GM10847 (cell line): ENCODE data around the gene OR6V1.

Experiments used
- POLR2A ChIP-seq: IDR thresholded peaks from 2 replicates; pipeline ENCODE4 v1.6.1; 2011; ENCODE audit not compliant: insufficient read length; ENCODE audit errors: extremely low read depth

The OR6V1 gene

GRCh38 chr7:143027032-143027431 lies 25.1 kb upstream of the OR6V1 start, which contains the start of gene OR9A2:
Gene OR9A2, minus strand, starts transcription at chr7:143027132. Its CDS starts 0 bp downstream, at chr7:143027132.
- TF ChIP-seq POLR2A, result no peak

GRCh38 chr7:143027683-143028082 lies 24.5 kb upstream of the OR6V1 start:
- TF ChIP-seq POLR2A, result no peak

- no peak for TF ChIP-seq POLR2A
Measured at GRCh38 chr7:143038635-143039034, 13.5 kb upstream of the OR6V1 start.

- TF ChIP-seq POLR2A, result no peak
Measured at GRCh38 chr7:143040209-143040715, 11.9 kb upstream of the OR6V1 start.

- no peak for TF ChIP-seq POLR2A
Measured at GRCh38 chr7:143041346-143041745, 10.8 kb upstream of the OR6V1 start.

GRCh38 chr7:143042159-143042789 lies 9.9 kb upstream of the OR6V1 start:
- TF ChIP-seq POLR2A, result no peak

- TF ChIP-seq POLR2A, result no peak
Measured at GRCh38 chr7:143042790-143043271, 9.3 kb upstream of the OR6V1 start.

GRCh38 chr7:143043391-143043790 lies 8.8 kb upstream of the OR6V1 start:
- no peak for TF ChIP-seq POLR2A

- TF ChIP-seq POLR2A, result no peak
Measured at GRCh38 chr7:143046426-143046851, 5.7 kb upstream of the OR6V1 start.

- no peak for TF ChIP-seq POLR2A
Measured at GRCh38 chr7:143047326-143047725, 4.8 kb upstream of the OR6V1 start.

GRCh38 chr7:143048827-143049226 lies 3.3 kb upstream of the OR6V1 start:
- TF ChIP-seq POLR2A, result no peak

- no peak for TF ChIP-seq POLR2A
Measured at GRCh38 chr7:143049362-143049761, 2.8 kb upstream of the OR6V1 start.

- TF ChIP-seq POLR2A, result no peak
Measured at GRCh38 chr7:143050931-143051330, 1.2 kb upstream of the OR6V1 start.

GRCh38 chr7:143054621-143055020 lies 2.5 kb downstream of the OR6V1 start:
- TF ChIP-seq POLR2A, result no peak

GRCh38 chr7:143055754-143056153 lies 3.6 kb downstream of the OR6V1 start:
- TF ChIP-seq POLR2A, result no peak

- no peak for TF ChIP-seq POLR2A
Measured at GRCh38 chr7:143063741-143064140, 11.6 kb downstream of the OR6V1 start.

GRCh38 chr7:143068446-143068845 lies 16.3 kb downstream of the OR6V1 start:
- no peak for TF ChIP-seq POLR2A

- TF ChIP-seq POLR2A, result no peak
Measured at GRCh38 chr7:143069912-143070500, 17.9 kb downstream of the OR6V1 start.
